Measurements from ENCODE around the gene RACK1.

Gene RACK1

DNA sequence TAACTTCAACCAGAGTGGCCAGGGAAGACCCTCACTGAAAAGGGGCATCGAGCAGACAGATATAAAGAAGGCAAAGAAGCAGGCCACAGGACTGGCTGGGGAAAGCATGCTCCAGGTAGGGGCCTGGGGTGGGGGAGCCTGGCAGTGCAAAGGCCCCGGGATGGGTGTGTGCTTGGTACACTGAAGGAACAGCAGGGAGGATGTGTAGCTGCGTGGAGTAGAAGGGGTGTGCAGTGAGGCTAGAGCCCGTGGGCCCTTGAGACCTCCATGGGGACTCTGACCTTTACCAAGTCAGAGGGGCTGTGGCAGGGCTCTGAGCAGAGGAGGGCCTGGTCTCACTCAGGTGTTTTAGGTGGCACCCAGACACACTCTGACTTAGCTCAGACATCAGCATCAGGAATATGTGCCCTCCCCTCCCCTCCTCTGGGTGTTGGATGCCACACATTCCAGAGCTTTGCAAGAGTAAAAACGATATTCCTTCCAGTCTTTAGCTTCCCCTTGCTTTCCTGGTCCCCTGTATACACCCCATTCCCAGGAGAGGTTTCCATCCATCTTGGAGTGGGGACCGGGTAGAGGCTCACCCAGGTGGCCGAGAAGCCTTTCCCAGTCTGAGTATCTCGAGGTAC, 46.3 kb downstream of the RACK1 start:
- no peak overlapping the region for H3K27ac ChIP-seq
- H3K36me3 ChIP-seq (ENCODE audit: insufficient read depth) = no peaks in the 10 kb centered on the region
- no peak overlapping the region for H3K9ac ChIP-seq
- H3K4me1 ChIP-seq (ENCODE audit: low read depth, poor library complexity, severe bottlenecking) = peaks cover 6% of the 10 kb centered on the region
- no peaks in the 10 kb centered on the region for H4K20me1 ChIP-seq (ENCODE audit: insufficient read depth)
- H3K4me3 ChIP-seq (IDR thresholded peaks at IDR 0.05; ENCODE audit: insufficient read depth, low read depth, low read length) = no peak overlapping the region
- no peak overlapping the region for H3K4me2 ChIP-seq
- H2AFZ ChIP-seq (ENCODE audit: low read depth) = no peak overlapping the region
- H3K27me3 ChIP-seq (ENCODE audit: insufficient read depth, low read depth) = no peaks in the 10 kb centered on the region
- no peaks in the 10 kb centered on the region for H3K79me2 ChIP-seq (ENCODE audit: insufficient read depth, low read depth)
- TF ChIP-seq, protein P1, sequence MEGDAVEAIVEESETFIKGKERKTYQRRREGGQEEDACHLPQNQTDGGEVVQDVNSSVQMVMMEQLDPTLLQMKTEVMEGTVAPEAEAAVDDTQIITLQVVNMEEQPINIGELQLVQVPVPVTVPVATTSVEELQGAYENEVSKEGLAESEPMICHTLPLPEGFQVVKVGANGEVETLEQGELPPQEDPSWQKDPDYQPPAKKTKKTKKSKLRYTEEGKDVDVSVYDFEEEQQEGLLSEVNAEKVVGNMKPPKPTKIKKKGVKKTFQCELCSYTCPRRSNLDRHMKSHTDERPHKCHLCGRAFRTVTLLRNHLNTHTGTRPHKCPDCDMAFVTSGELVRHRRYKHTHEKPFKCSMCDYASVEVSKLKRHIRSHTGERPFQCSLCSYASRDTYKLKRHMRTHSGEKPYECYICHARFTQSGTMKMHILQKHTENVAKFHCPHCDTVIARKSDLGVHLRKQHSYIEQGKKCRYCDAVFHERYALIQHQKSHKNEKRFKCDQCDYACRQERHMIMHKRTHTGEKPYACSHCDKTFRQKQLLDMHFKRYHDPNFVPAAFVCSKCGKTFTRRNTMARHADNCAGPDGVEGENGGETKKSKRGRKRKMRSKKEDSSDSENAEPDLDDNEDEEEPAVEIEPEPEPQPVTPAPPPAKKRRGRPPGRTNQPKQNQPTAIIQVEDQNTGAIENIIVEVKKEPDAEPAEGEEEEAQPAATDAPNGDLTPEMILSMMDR (conservative IDR thresholded peaks at IDR 0.05; ENCODE audit: low read depth, low read length) = no peak

DNA sequence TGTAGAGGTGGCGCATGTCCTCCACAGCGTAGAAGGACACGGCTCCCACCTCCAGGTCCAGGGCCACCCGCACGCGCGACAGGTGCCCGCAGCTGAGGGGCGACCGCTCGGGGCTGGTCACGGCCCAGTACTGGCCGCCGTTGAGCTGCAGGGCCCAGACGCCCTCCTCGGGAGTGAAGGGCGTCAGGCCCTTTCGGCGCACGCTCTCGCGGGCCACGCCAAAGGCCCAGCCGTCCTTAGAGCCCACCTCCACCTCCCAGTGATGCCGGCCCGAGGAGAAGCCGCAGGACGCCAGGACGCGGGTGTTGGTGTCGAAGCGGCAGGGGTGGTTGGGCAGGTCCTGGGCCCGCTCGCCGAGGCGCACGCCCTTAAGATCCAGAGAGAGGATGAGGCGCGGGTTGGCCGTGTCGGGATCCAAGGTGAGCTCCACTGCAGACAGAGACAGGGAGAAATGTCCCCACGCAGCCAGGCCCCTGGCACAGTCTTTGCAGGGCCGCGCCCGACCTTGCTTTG, 48.4 kb downstream of the RACK1 start:
- Histone ChIP-seq H3K79me2 (ENCODE audit: insufficient read depth, low read depth) (no peaks in the 10 kb centered on the region), H3K27ac (no peak overlapping the region), H3K9ac (no peak overlapping the region), H3K36me3 (ENCODE audit: insufficient read depth) (no peaks in the 10 kb centered on the region), H4K20me1 (ENCODE audit: insufficient read depth) (no peaks in the 10 kb centered on the region), H3K4me1 (ENCODE audit: low read depth, poor library complexity, severe bottlenecking) (peaks cover 6% of the 10 kb centered on the region), H2AFZ (ENCODE audit: low read depth) (no peak overlapping the region), H3K4me3 (IDR thresholded peaks at IDR 0.05; ENCODE audit: insufficient read depth, low read depth, low read length) (no peak overlapping the region), H3K27me3 (ENCODE audit: insufficient read depth, low read depth) (no peaks in the 10 kb centered on the region), H3K4me2 (no peak overlapping the region)
- TF ChIP-seq, protein P1 (conservative IDR thresholded peaks at IDR 0.05; ENCODE audit: low read depth, low read length) = no peak

DNA sequence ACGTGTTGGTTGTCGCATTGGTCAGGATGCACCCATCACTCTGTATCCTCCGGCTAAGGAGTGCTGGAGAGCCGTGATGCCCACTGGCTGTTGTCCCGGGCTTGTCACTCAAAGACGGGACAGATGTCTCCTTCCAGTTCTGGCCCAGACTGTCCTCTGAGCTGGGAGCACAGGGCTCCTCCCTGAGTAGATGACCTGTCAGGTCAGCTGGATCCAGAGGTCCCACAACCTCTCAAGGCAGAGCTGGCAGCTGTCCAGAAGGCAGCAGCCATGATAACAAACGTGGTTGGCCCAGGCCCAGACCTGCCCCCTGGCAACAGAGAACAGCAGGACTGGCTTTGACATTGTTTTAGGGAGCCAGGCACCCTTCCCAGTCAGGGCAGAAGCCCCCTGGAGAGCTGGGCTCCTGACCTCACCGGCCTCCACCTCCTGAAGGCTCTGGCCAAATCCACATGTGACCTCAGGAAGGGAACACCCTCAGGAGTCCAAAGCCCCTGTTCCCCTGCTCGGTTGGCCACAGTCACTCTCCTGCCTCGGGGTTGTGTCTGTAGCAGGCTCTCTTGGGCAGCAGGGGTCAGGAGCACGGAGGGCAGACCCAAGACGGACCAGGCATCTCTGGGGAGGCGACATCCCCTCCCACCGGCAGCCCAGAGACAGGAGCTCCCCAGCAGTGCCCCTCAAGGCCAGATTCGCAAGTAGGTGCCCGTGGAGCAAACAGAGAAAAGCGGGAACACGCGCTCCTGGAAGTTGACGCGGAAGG, 49.0 kb downstream of the RACK1 start:
- H4K20me1 ChIP-seq (ENCODE audit: insufficient read depth) = no peaks in the 10 kb centered on the region
- H3K4me3 ChIP-seq (IDR thresholded peaks at IDR 0.05; ENCODE audit: insufficient read depth, low read depth, low read length) = no peak overlapping the region
- H3K27ac ChIP-seq = no peak overlapping the region
- no peak overlapping the region for H3K4me2 ChIP-seq
- H3K36me3 ChIP-seq (ENCODE audit: insufficient read depth) = no peaks in the 10 kb centered on the region
- TF ChIP-seq, protein P1 (conservative IDR thresholded peaks at IDR 0.05; ENCODE audit: low read depth, low read length) = no peak
- no peak overlapping the region for H2AFZ ChIP-seq (ENCODE audit: low read depth)
- no peaks in the 10 kb centered on the region for H3K79me2 ChIP-seq (ENCODE audit: insufficient read depth, low read depth)
- no peaks in the 10 kb centered on the region for H3K27me3 ChIP-seq (ENCODE audit: insufficient read depth, low read depth)
- H3K9ac ChIP-seq = no peak overlapping the region
- H3K4me1 ChIP-seq (ENCODE audit: low read depth, poor library complexity, severe bottlenecking) = peaks cover 6% of the 10 kb centered on the region

DNA sequence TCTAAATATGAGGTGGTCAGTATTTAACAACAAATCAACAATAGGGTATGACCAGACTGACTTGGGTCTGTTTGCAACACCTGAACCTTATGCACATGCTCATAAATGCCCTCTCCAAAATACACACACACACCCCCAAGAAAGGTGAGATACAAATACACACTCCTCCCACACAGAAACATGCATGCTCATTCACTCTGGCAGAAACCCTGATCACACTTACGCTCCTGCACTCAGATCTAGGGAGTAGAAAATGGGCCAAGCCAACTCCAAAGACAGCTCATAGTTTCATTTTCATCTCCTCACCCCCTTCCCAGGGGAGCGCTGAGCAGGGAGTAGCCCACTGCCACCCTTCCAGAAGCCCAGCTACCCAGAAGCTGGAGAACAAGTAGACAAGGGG, 50.0 kb downstream of the RACK1 start:
- H2AFZ ChIP-seq (ENCODE audit: low read depth) = no peak overlapping the region
- H3K4me2 ChIP-seq = no peak overlapping the region
- no peaks in the 10 kb centered on the region for H3K27me3 ChIP-seq (ENCODE audit: insufficient read depth, low read depth)
- H4K20me1 ChIP-seq (ENCODE audit: insufficient read depth) = no peaks in the 10 kb centered on the region
- peaks cover 6% of the 10 kb centered on the region for H3K4me1 ChIP-seq (ENCODE audit: low read depth, poor library complexity, severe bottlenecking)
- TF ChIP-seq, protein P1 (conservative IDR thresholded peaks at IDR 0.05; ENCODE audit: low read depth, low read length) = no peak
- no peak overlapping the region for H3K9ac ChIP-seq
- no peaks in the 10 kb centered on the region for H3K36me3 ChIP-seq (ENCODE audit: insufficient read depth)
- no peak overlapping the region for H3K27ac ChIP-seq
- no peak overlapping the region for H3K4me3 ChIP-seq (IDR thresholded peaks at IDR 0.05; ENCODE audit: insufficient read depth, low read depth, low read length)
- no peaks in the 10 kb centered on the region for H3K79me2 ChIP-seq (ENCODE audit: insufficient read depth, low read depth)
